ENCODE data around the gene WSB2.

DNA sequence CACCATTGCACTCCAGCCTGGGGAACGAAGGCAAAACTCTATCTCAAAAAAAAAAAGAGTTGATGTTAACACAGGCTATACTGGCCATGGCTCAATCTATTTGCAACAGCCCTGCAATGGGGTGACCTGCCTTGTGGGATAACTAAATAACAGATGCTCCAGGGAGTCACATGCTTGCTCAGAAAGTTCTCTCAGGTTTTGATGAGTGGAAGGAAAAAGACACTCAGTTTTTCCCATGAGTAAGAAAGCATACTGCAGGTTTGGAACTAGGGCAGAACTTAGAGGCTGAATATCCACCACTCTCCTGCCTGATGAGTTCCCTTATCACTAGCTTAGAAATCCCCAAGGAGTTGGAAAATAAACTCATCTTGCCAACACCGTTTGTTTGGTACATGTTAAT is 16.9 kb downstream of the WSB2 start:
- TF ChIP-seq, protein P1, sequence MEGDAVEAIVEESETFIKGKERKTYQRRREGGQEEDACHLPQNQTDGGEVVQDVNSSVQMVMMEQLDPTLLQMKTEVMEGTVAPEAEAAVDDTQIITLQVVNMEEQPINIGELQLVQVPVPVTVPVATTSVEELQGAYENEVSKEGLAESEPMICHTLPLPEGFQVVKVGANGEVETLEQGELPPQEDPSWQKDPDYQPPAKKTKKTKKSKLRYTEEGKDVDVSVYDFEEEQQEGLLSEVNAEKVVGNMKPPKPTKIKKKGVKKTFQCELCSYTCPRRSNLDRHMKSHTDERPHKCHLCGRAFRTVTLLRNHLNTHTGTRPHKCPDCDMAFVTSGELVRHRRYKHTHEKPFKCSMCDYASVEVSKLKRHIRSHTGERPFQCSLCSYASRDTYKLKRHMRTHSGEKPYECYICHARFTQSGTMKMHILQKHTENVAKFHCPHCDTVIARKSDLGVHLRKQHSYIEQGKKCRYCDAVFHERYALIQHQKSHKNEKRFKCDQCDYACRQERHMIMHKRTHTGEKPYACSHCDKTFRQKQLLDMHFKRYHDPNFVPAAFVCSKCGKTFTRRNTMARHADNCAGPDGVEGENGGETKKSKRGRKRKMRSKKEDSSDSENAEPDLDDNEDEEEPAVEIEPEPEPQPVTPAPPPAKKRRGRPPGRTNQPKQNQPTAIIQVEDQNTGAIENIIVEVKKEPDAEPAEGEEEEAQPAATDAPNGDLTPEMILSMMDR (IDR thresholded peaks at IDR 0.05 in 8 of 11, conservative IDR thresholded peaks at IDR 0.05 in 3 of 11) = no peak
- no peak for TF ChIP-seq POLR2A (IDR thresholded peaks at IDR 0.05)

Measured in spleen (tissue), 7 donors.